Measurements from ENCODE around the gene EPS15.
"Not testable (repeated sequence)": the region's sequence is repeated elsewhere in the genome, so short reads cannot be mapped to it uniquely, and the experiment has no call there.

GRCh38 chr1:51560895-51561294, 41.8 kb upstream of the EPS15 start:
- TF ChIP-seq CTCF (IDR thresholded peaks at IDR 0.05); EZH2 (IDR thresholded peaks at IDR 0.05; ENCODE audit: borderline replicate concordance, insufficient read depth, low read depth, low read length, poor library complexity, severe bottlenecking): not testable (repeated sequence)

Measured in B cell (primary cell).